ENCODE measurements around the gene GPATCH8. TPM values are rescaled to one million over a fixed set of nuclear protein-coding genes. Genes with fewer than 3 reads are reported as not detected.

The GPATCH8 gene
- total RNA-seq, 3 donors from 2014 or later (not counting 1 experiment from before 2014, with no cell fraction given) = 104 to 111 (median 109) TPM

- no peaks in the 10 kb centered on the region for H3K36me3 ChIP-seq (ENCODE audit: control insufficient read depth, insufficient read depth, low read length)
- TF ChIP-seq CTCF (IDR thresholded peaks at IDR 0.05) = no peak
- DNase-seq (no peak), ATAC-seq (no peak)
- intact Hi-C loops (cut with micrococcal nuclease) = no loop called here
- Mint-ChIP-seq H3K27ac (peak overlapping the region; percentile 36 to 66), H3K9me3 (no peaks in the 10 kb centered on the region), H3K27me3 (ENCODE audit: low read depth in 2 of 2) (no peaks in the 10 kb centered on the region), H3K4me3 (peak overlapping the region; percentile 79), H3K4me1 (peaks cover 21 to 33% of the 10 kb centered on the region in 2 donors), H3K36me3 (no peaks in the 10 kb centered on the region)
- H3K4me1 ChIP-seq (ENCODE audit: control insufficient read depth, insufficient read depth, low read length) = peaks cover 26% of the 10 kb centered on the region
- peaks cover 6% of the 10 kb centered on the region for H3K27me3 ChIP-seq (ENCODE audit: control insufficient read depth, insufficient read depth, low read length)
- no peaks in the 10 kb centered on the region for H3K9me3 ChIP-seq (ENCODE audit: control insufficient read depth, insufficient read depth, low read length)
- 54% methylated on average over 9 of the region's 10 CpGs for WGBS (ENCODE audit: insufficient coverage)
- H3K4me3 ChIP-seq (ENCODE audit: low read length) = no peak overlapping the region
- H3K27ac ChIP-seq (ENCODE audit: low read length) = no peak overlapping the region
Observed at GRCh38 chr17:44386182-44386525, 117.1 kb downstream of the GPATCH8 start.

- Histone ChIP-seq H3K27me3 (ENCODE audit: control insufficient read depth, insufficient read depth, low read length) (peaks cover 6% of the 10 kb centered on the region), H3K4me3 (ENCODE audit: low read length) (peak overlapping the region; percentile 62), H3K27ac (ENCODE audit: low read length) (no peak overlapping the region), H3K36me3 (ENCODE audit: control insufficient read depth, insufficient read depth, low read length) (no peaks in the 10 kb centered on the region), H3K4me1 (ENCODE audit: control insufficient read depth, insufficient read depth, low read length) (peaks cover 26% of the 10 kb centered on the region), H3K9me3 (ENCODE audit: control insufficient read depth, insufficient read depth, low read length) (no peaks in the 10 kb centered on the region)
- H3K4me1 Mint-ChIP-seq = peaks cover 21 to 32% of the 10 kb centered on the region in 2 donors
- peak overlapping the region; percentile 79 for H3K4me3 Mint-ChIP-seq
- ATAC-seq (peak; percentile 89 to 94 (median 92)), DNase-seq (peak; percentile 77 to 90)
- intact Hi-C loops (cut with micrococcal nuclease) = no loop called here
- WGBS (ENCODE audit: insufficient coverage) = 12% methylated on average over 68 of the region's 68 CpGs
- peak; percentile 18 for TF ChIP-seq CTCF (IDR thresholded peaks at IDR 0.05)
- no peaks in the 10 kb centered on the region for H3K36me3 Mint-ChIP-seq
- H3K9me3 Mint-ChIP-seq = no peaks in the 10 kb centered on the region
- peak overlapping the region; percentile 36 to 66 for H3K27ac Mint-ChIP-seq
- H3K27me3 Mint-ChIP-seq (ENCODE audit: low read depth in 2 of 2) = no peaks in the 10 kb centered on the region
Observed at GRCh38 chr17:44385287-44386181, 117.7 kb downstream of the GPATCH8 start.

GRCh38 chr17:44384823-44385286 lies 118.4 kb downstream of the GPATCH8 start:
- 13% methylated on average over 26 of the region's 26 CpGs for WGBS (ENCODE audit: insufficient coverage)
- intact Hi-C loops (cut with micrococcal nuclease) = no loop called here
- H3K27ac ChIP-seq (ENCODE audit: low read length) = no peak overlapping the region

More at GRCh38 chr17:44384823-44385286, 118.4 kb downstream of the GPATCH8 start:
- Mint-ChIP-seq H3K4me3 (peak overlapping the region; percentile 79), H3K9me3 (no peaks in the 10 kb centered on the region), H3K36me3 (no peaks in the 10 kb centered on the region), H3K27ac (peak overlapping the region in 1 of 2 donors; percentile 66), H3K4me1 (peaks cover 18 to 25% of the 10 kb centered on the region in 2 donors), H3K27me3 (ENCODE audit: low read depth in 2 of 2) (no peaks in the 10 kb centered on the region)
- Histone ChIP-seq H3K9me3 (ENCODE audit: control insufficient read depth, insufficient read depth, low read length) (no peaks in the 10 kb centered on the region), H3K4me3 (ENCODE audit: low read length) (peak overlapping the region; percentile 62), H3K27me3 (ENCODE audit: control insufficient read depth, insufficient read depth, low read length) (peaks cover 6% of the 10 kb centered on the region), H3K4me1 (ENCODE audit: control insufficient read depth, insufficient read depth, low read length) (peaks cover 25% of the 10 kb centered on the region), H3K36me3 (ENCODE audit: control insufficient read depth, insufficient read depth, low read length) (no peaks in the 10 kb centered on the region)
- peak in 1 of 2 donors; percentile 26 for DNase-seq
- no peak for ATAC-seq
- TF ChIP-seq CTCF (IDR thresholded peaks at IDR 0.05) = no peak

Data from natural killer cell (primary cell).